CD14-positive monocyte (primary cell): ENCODE results near the gene SRGAP1. TPM values are rescaled to one million over a fixed set of nuclear protein-coding genes. Genes with fewer than 3 reads are reported as not detected.

Source experiments
- DNase-seq, 3 donors: peaks; one replicate each; pipeline ENCODE4 v3.0.0-alpha.2; 2011 to 2022
- H2AFZ ChIP-seq: 2 replicates; pipeline ENCODE4 v1.6.0; 2012; ENCODE audit warnings: mild to moderate bottlenecking, low read depth, low read length, inconsistent platforms; ENCODE audit not compliant: insufficient read depth, poor library complexity, severe bottlenecking
- H3K27ac ChIP-seq, 2 donors: 1 replicate in 1 of 2; 2 replicates in 1 of 2; pipeline ENCODE4 v1.5.1; 2012 to 2013; ENCODE audit warnings: low read length in 2 of 2, control low read depth in 1 of 2, inconsistent platforms in 1 of 2, low read depth in 1 of 2, mild to moderate bottlenecking in 1 of 2
- H3K27me3 ChIP-seq, 2 donors: one replicate each; pipeline versions ENCODE4 v1.6.0 to v1.6.1; 2011 to 2013; ENCODE audit warnings: low read length in 2 of 2; ENCODE audit not compliant: control insufficient read depth in 2 of 2, insufficient read depth in 2 of 2
- H3K36me3 ChIP-seq, 2 donors: replicated peaks in 1 of 2; 1 replicate in 1 of 2; 2 replicates in 1 of 2; pipeline versions ENCODE4 v1.5.1 to v1.6.1; 2012 to 2013; ENCODE audit warnings: low read length in 2 of 2, control low read depth in 1 of 2, inconsistent platforms in 1 of 2, mild to moderate bottlenecking in 1 of 2; ENCODE audit not compliant: insufficient read depth in 2 of 2, control insufficient read depth in 1 of 2
- H3K4me1 ChIP-seq, 2 donors: 1 replicate in 1 of 2; 2 replicates in 1 of 2; pipeline versions ENCODE4 v1.5.1 to v1.6.1; 2012 to 2013; ENCODE audit warnings: low read length in 2 of 2, control low read depth in 1 of 2, inconsistent platforms in 1 of 2, mild to moderate bottlenecking in 1 of 2, moderate library complexity in 1 of 2; ENCODE audit not compliant: insufficient read depth in 2 of 2, control insufficient read depth in 1 of 2
- H3K4me2 ChIP-seq: replicated peaks from 2 replicates; pipeline ENCODE3; 2012; ENCODE audit warnings: low read length, moderate library complexity, mild to moderate bottlenecking; ENCODE audit not compliant: poor library complexity, severe bottlenecking; ENCODE audit errors: extremely low read depth
- H3K4me3 ChIP-seq, 3 experiments: fragments of 200-600 bp in 1 of 3; sonication (generic) in 1 of 3; replicated peaks in 1 of 3; 1 replicate in 2 of 3; 2 replicates in 1 of 3; pipeline ENCODE4 v1.5.1; 2011 to 2013; ENCODE audit warnings: low read length in 3 of 3, mild to moderate bottlenecking in 3 of 3, control low read depth in 2 of 3, low read depth in 2 of 3, inconsistent platforms in 1 of 3, moderate library complexity in 1 of 3
- H3K79me2 ChIP-seq: 2 replicates; pipeline ENCODE4 v1.6.0; 2012; ENCODE audit warnings: mild to moderate bottlenecking, control low read depth, inconsistent platforms, low read length, moderate library complexity; ENCODE audit not compliant: insufficient read depth
- H3K9ac ChIP-seq: 2 replicates; pipeline ENCODE4 v1.6.0; 2017; ENCODE audit warnings: low read length, mild to moderate bottlenecking; ENCODE audit not compliant: insufficient read depth, poor library complexity, severe bottlenecking
- H3K9me3 ChIP-seq, 2 donors: replicated peaks in 1 of 2; 1 replicate in 1 of 2; 2 replicates in 1 of 2; pipeline versions ENCODE4 v1.5.1 to v1.6.1; 2012 to 2013; ENCODE audit warnings: low read length in 2 of 2, control low read depth in 1 of 2; ENCODE audit not compliant: control insufficient read depth in 1 of 2, insufficient read depth in 1 of 2
- H4K20me1 ChIP-seq: 2 replicates; pipeline ENCODE4 v1.6.0; 2012; ENCODE audit warnings: mild to moderate bottlenecking, low read length, control low read depth, moderate library complexity; ENCODE audit not compliant: insufficient read depth
- H3K27ac Mint-ChIP-seq, 7 donors: one replicate each; pipeline ENCODE4 v1.8.0; 2020; ENCODE audit warnings: mild to moderate bottlenecking in 7 of 7, mixed read lengths in 7 of 7, moderate library complexity in 6 of 7, inconsistent platforms in 2 of 7
- H3K27me3 Mint-ChIP-seq, 3 donors: one replicate each; pipeline ENCODE4 v1.8.0; 2021 to 2022; ENCODE audit warnings: low read depth in 3 of 3, mild to moderate bottlenecking in 3 of 3, mixed read lengths in 3 of 3, moderate library complexity in 3 of 3, inconsistent platforms in 1 of 3
- H3K36me3 Mint-ChIP-seq, 2 donors: one replicate each; pipeline ENCODE4 v1.8.0; 2020; ENCODE audit warnings: mixed read lengths in 2 of 2, inconsistent platforms in 1 of 2, mild to moderate bottlenecking in 1 of 2
- H3K4me1 Mint-ChIP-seq: one replicate; pipeline ENCODE4 v1.8.0; 2020; ENCODE audit warnings: mild to moderate bottlenecking, mixed read lengths
- H3K4me3 Mint-ChIP-seq, 2 donors: one replicate each; pipeline ENCODE4 v1.8.0; 2020; ENCODE audit warnings: mild to moderate bottlenecking in 2 of 2, mixed read lengths in 2 of 2, moderate library complexity in 1 of 2
- H3K9me3 Mint-ChIP-seq, 7 donors: one replicate each; pipeline ENCODE4 v1.8.0; 2020 to 2022; ENCODE audit warnings: mixed read lengths in 7 of 7, mild to moderate bottlenecking in 6 of 7, moderate library complexity in 6 of 7, inconsistent platforms in 2 of 7
- WGBS: methylation state at CpG from one replicate; pipeline ENCODE4 v1.1.5; 2013; ENCODE audit warnings: missing lambda C conversion rate; ENCODE audit not compliant: insufficient coverage; 5-methylcytosine and 5-hydroxymethylcytosine counted together
- intact Hi-C, 2 donors: fragments of 100-400 bp; cut with micrococcal nuclease; formaldehyde crosslinking; loops; one replicate each; pipeline versions ENCODE4 v1.15.0 to v1.15.1; 2023
- polyA plus RNA-seq, 3 donors: library from polyadenylated mRNA; depleted of rRNA in 1 of 3; unstranded in 2 of 3; stranded (reverse) in 1 of 3; fragments of 300-500 nt in 2 of 3; fragments of >200 nt in 1 of 3; fragmentation: Illumina TruSeq in 2 of 3; gene quantifications; 1 replicate in 2 of 3; 2 replicates in 1 of 3; pipeline ENCODE4 v1.2.3, GENCODE V29; 2012 to 2021
- TF ChIP-seq, protein P1 (sequence below): fragments of 200-600 bp; IDR thresholded peaks from one replicate; pipeline ENCODE4 v1.8.0; 2022; ENCODE audit warnings: antibody characterized with exemption, mild to moderate bottlenecking

SRGAP1 gene
- polyA plus RNA-seq, 3 donors = 0.05 to 0.52 (median 0.07) TPM

GRCh38 chr12:63941166-63941800 is 96.8 kb downstream of the SRGAP1 start:
- TF ChIP-seq, protein P1, sequence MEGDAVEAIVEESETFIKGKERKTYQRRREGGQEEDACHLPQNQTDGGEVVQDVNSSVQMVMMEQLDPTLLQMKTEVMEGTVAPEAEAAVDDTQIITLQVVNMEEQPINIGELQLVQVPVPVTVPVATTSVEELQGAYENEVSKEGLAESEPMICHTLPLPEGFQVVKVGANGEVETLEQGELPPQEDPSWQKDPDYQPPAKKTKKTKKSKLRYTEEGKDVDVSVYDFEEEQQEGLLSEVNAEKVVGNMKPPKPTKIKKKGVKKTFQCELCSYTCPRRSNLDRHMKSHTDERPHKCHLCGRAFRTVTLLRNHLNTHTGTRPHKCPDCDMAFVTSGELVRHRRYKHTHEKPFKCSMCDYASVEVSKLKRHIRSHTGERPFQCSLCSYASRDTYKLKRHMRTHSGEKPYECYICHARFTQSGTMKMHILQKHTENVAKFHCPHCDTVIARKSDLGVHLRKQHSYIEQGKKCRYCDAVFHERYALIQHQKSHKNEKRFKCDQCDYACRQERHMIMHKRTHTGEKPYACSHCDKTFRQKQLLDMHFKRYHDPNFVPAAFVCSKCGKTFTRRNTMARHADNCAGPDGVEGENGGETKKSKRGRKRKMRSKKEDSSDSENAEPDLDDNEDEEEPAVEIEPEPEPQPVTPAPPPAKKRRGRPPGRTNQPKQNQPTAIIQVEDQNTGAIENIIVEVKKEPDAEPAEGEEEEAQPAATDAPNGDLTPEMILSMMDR = no peak
- Histone ChIP-seq H3K4me2 (no peak overlapping the region), H3K36me3 (no peaks in the 10 kb centered on the region), H2AFZ (no peak overlapping the region), H3K9me3 (no peaks in the 10 kb centered on the region), H3K4me1 (peaks cover 21 to 23% of the 10 kb centered on the region in 2 donors), H3K9ac (no peak overlapping the region), H3K4me3 (no peak overlapping the region), H4K20me1 (no peaks in the 10 kb centered on the region), H3K27ac (no peak overlapping the region), H3K79me2 (no peaks in the 10 kb centered on the region), H3K27me3 (no peaks in the 10 kb centered on the region)
- Mint-ChIP-seq H3K27ac (no peak overlapping the region), H3K9me3 (peaks cover 0 to 4% (median 0%) of the 10 kb centered on the region in 7 donors), H3K36me3 (no peaks in the 10 kb centered on the region), H3K4me3 (no peak overlapping the region), H3K4me1 (peaks cover 33% of the 10 kb centered on the region), H3K27me3 (peaks cover 0 to 3% (median 0%) of the 10 kb centered on the region in 3 donors)
- intact Hi-C loops = no loop called here
- no peak for DNase-seq
- no CpG with 5 or more reads among the region's 3 CpGs for WGBS

- H3K36me3 Mint-ChIP-seq = no peaks in the 10 kb centered on the region
- Histone ChIP-seq H3K36me3 (no peaks in the 10 kb centered on the region), H3K4me2 (no peak overlapping the region), H4K20me1 (no peaks in the 10 kb centered on the region), H3K4me3 (no peak overlapping the region), H3K9me3 (no peaks in the 10 kb centered on the region), H3K27me3 (no peaks in the 10 kb centered on the region), H3K27ac (no peak overlapping the region), H3K9ac (no peak overlapping the region), H2AFZ (no peak overlapping the region), H3K79me2 (no peaks in the 10 kb centered on the region), H3K4me1 (peaks cover 21 to 23% of the 10 kb centered on the region in 2 donors)
- peaks cover 0 to 4% (median 0%) of the 10 kb centered on the region in 7 donors for H3K9me3 Mint-ChIP-seq
- intact Hi-C loops = no loop called here
- peaks cover 33% of the 10 kb centered on the region for H3K4me1 Mint-ChIP-seq
- no peak for DNase-seq
- H3K27me3 Mint-ChIP-seq = peaks cover 0 to 3% (median 0%) of the 10 kb centered on the region in 3 donors
- H3K4me3 Mint-ChIP-seq = no peak overlapping the region
- H3K27ac Mint-ChIP-seq = no peak overlapping the region
- TF ChIP-seq, protein P1 = no peak
Measured at GRCh38 chr12:63941879-63942278, 97.4 kb downstream of the SRGAP1 start.
